C4-2B (cell line): ENCODE data around the gene FAM185A.

Experiments
- ZFX ChIP-seq: fragments of 450-650 bp; IDR thresholded peaks from 2 replicates; pipeline ENCODE4 v1.6.1; 2017
- TF ChIP-seq, protein P1 (sequence below): fragments of 450-650 bp; conservative IDR thresholded peaks from 2 replicates; pipeline ENCODE4 v1.5.1; 2017; ENCODE audit warnings: mild to moderate bottlenecking

DNA sequence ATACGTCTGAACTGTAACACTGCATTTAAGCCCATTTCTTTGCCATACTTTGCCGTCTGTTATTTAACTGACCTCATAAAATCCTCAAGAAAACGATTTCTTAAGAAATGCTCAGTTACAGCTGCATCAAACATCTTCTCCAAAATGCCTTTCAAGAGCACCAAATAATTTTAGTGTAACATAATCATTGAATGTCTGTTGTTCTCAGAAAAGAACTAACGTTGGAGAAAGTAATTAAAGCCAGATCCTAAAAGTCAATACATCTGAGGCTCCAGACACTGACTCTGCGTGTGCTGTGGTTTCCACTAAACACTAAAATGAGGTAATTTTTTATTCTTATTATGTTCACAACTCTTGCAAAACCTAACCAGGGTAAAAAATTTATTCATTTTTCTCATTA, 100.3 kb downstream of the FAM185A start:
- TF ChIP-seq, protein P1, sequence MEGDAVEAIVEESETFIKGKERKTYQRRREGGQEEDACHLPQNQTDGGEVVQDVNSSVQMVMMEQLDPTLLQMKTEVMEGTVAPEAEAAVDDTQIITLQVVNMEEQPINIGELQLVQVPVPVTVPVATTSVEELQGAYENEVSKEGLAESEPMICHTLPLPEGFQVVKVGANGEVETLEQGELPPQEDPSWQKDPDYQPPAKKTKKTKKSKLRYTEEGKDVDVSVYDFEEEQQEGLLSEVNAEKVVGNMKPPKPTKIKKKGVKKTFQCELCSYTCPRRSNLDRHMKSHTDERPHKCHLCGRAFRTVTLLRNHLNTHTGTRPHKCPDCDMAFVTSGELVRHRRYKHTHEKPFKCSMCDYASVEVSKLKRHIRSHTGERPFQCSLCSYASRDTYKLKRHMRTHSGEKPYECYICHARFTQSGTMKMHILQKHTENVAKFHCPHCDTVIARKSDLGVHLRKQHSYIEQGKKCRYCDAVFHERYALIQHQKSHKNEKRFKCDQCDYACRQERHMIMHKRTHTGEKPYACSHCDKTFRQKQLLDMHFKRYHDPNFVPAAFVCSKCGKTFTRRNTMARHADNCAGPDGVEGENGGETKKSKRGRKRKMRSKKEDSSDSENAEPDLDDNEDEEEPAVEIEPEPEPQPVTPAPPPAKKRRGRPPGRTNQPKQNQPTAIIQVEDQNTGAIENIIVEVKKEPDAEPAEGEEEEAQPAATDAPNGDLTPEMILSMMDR, result no peak
- TF ChIP-seq ZFX, result no peak
